Caco-2 (cell line): ENCODE measurements around the gene AGRN. TPM values are rescaled to one million over a fixed set of nuclear protein-coding genes. Genes with fewer than 3 reads are reported as not detected.

Source experiments
- BruUV-seq: library from RNA; stranded (reverse); fragments of 400-500 nt; replicated peaks from 2 replicates; lab custom pipeline; 2021; lab: Mats Ljungman, UMichigan
- CTCF ChIA-PET: fragments of 300-600 bp; sonication (Branson Sonifier 250); formaldehyde crosslinking; loops from one replicate; lab custom pipeline; 2022; ENCODE audit warnings: antibody characterized with exemption; lab: Charles Lee
- POLR2A ChIA-PET: fragments of 300-600 bp; sonication (Branson Sonifier 250); formaldehyde crosslinking; loops from one replicate; lab custom pipeline; 2022; ENCODE audit warnings: antibody characterized with exemption; lab: Charles Lee
- DNase-seq, 2 experiments: peaks; one replicate each; pipeline versions ENCODE4 v3.0.0 to v3.0.0-alpha.2; 2020 to 2022
- H3K27me3 ChIP-seq: replicated peaks from 2 replicates; pipeline ENCODE4 v1.6.0; 2011; ENCODE audit warnings: low read length; ENCODE audit not compliant: control insufficient read depth, insufficient read depth
- H3K36me3 ChIP-seq: 2 replicates; pipeline ENCODE4 v1.5.1; 2011; ENCODE audit warnings: low read length; ENCODE audit not compliant: control insufficient read depth, insufficient read depth
- H3K4me1 ChIP-seq: fragments of 250-450 bp; sonication (Bioruptor Pico); 2 replicates; pipeline ENCODE4 v1.5.1; 2020; ENCODE audit warnings: mild to moderate bottlenecking
- H3K4me3 ChIP-seq: 2 replicates; pipeline ENCODE4 v1.5.1; 2011; ENCODE audit warnings: low read depth, mild to moderate bottlenecking, control low read depth, low read length
- H3K9me3 ChIP-seq: fragments of 250-450 bp; sonication (Bioruptor Pico); 2 replicates; pipeline ENCODE4 v1.5.1; 2020; ENCODE audit warnings: mild to moderate bottlenecking, moderate library complexity
- H3K27ac Mint-ChIP-seq: one replicate; pipeline ENCODE4 v1.8.0; 2022; ENCODE audit warnings: mixed read lengths; ENCODE audit not compliant: unreplicated experiment
- H3K27me3 Mint-ChIP-seq: one replicate; pipeline ENCODE4 v1.8.0; 2022; ENCODE audit warnings: mixed read lengths; ENCODE audit not compliant: insufficient read depth, unreplicated experiment
- H3K36me3 Mint-ChIP-seq: one replicate; pipeline ENCODE4 v1.8.0; 2022; ENCODE audit warnings: mild to moderate bottlenecking, mixed read lengths; ENCODE audit not compliant: insufficient read depth, unreplicated experiment
- H3K4me1 Mint-ChIP-seq: one replicate; pipeline ENCODE4 v1.8.0; 2022; ENCODE audit warnings: low read depth, mixed read lengths; ENCODE audit not compliant: unreplicated experiment
- H3K4me3 Mint-ChIP-seq: one replicate; pipeline ENCODE4 v1.8.0; 2022; ENCODE audit warnings: mild to moderate bottlenecking, moderate library complexity, mixed read lengths; ENCODE audit not compliant: unreplicated experiment
- H3K9me3 Mint-ChIP-seq: one replicate; pipeline ENCODE4 v1.8.0; 2022; ENCODE audit warnings: mixed read lengths; ENCODE audit not compliant: unreplicated experiment
- intact Hi-C: fragments of 100-400 bp; cut with micrococcal nuclease; formaldehyde crosslinking; loops from one replicate; pipeline ENCODE4 v1.10.0; 2022; ENCODE audit not compliant: unreplicated experiment
- total RNA-seq: library from RNA; stranded (reverse); gene quantifications from 2 replicates; pipeline ENCODE4 v1.2.3, GENCODE V29; 2022
- TF ChIP-seq, protein P1 (sequence below), 2 experiments: fragments of 200-600 bp in 1 of 2; IDR thresholded peaks; 1 replicate in 1 of 2; 2 replicates in 1 of 2; pipeline versions ENCODE4 v1.5.1 to v1.8.0; 2011 to 2022; ENCODE audit warnings: antibody characterized with exemption in 1 of 2, control low read depth in 1 of 2, inconsistent platforms in 1 of 2, low read depth in 1 of 2, low read length in 1 of 2, mild to moderate bottlenecking in 1 of 2, moderate library complexity in 1 of 2; ENCODE audit not compliant: insufficient read depth in 1 of 2, severe bottlenecking in 1 of 2, unreplicated experiment in 1 of 2

The AGRN gene
- total RNA-seq, 1 experiment from 2014 or later = 176 TPM

DNA sequence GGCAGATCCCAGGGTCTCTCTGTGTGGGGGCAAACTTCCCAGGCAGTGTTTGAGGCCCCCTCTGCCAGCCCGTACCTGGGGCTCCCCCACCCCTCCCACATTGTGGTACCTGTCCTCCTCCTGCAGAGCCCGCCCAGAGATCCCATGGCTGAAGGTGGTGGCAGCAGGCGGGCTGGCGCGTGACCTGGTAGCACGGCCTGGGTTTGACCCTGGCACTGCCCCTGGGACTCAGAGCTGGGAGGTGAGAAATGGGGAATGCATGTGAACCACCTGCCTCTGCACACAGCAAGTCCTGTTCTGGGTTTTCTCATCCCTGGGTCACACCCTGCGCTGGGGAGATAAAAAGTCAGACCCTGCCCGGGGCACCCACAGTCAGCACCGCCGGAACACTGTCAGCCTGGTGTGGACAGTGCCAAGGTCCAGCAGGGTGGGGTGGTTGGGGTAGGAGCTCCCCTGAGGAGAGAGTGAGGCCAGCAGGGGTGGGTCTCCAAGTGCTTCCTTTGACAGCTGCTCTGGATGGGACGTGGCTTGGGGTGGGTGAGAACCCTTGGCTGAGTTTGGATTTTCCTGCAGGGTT lies 11.8 kb downstream of the AGRN start:
- ChIA-PET POLR2A (no interaction called here), CTCF (no interaction called here)
- H3K9me3 Mint-ChIP-seq = no peaks in the 10 kb centered on the region
- H3K4me1 Mint-ChIP-seq = peaks cover 5% of the 10 kb centered on the region
- no peaks in the 10 kb centered on the region for H3K36me3 ChIP-seq
- DNase-seq = no peak
- no peaks in the 10 kb centered on the region for H3K27me3 ChIP-seq
- H3K27ac Mint-ChIP-seq = peak overlapping the region; percentile 85
- BruUV-seq = no TSS peak
- H3K4me3 ChIP-seq = no peak overlapping the region
- TF ChIP-seq, protein P1, sequence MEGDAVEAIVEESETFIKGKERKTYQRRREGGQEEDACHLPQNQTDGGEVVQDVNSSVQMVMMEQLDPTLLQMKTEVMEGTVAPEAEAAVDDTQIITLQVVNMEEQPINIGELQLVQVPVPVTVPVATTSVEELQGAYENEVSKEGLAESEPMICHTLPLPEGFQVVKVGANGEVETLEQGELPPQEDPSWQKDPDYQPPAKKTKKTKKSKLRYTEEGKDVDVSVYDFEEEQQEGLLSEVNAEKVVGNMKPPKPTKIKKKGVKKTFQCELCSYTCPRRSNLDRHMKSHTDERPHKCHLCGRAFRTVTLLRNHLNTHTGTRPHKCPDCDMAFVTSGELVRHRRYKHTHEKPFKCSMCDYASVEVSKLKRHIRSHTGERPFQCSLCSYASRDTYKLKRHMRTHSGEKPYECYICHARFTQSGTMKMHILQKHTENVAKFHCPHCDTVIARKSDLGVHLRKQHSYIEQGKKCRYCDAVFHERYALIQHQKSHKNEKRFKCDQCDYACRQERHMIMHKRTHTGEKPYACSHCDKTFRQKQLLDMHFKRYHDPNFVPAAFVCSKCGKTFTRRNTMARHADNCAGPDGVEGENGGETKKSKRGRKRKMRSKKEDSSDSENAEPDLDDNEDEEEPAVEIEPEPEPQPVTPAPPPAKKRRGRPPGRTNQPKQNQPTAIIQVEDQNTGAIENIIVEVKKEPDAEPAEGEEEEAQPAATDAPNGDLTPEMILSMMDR (IDR thresholded peaks at IDR 0.05; ENCODE audit: insufficient read depth in 1 of 2, low read depth in 1 of 2, low read length in 1 of 2, severe bottlenecking in 1 of 2, unreplicated experiment in 1 of 2) = no peak
- H3K27me3 Mint-ChIP-seq = no peaks in the 10 kb centered on the region
- intact Hi-C loops = no loop called here
- H3K36me3 Mint-ChIP-seq = peaks cover 37% of the 10 kb centered on the region
- H3K9me3 ChIP-seq = no peaks in the 10 kb centered on the region
- no peak overlapping the region for H3K4me3 Mint-ChIP-seq
- 0 out of 2 replicates have a peak, but pooled peaks cover 3% of the 10 kb centered on the region for H3K4me1 ChIP-seq

- intact Hi-C loops = no loop called here
- TF ChIP-seq, protein P1 (IDR thresholded peaks at IDR 0.05; ENCODE audit: insufficient read depth in 1 of 2, low read depth in 1 of 2, low read length in 1 of 2, severe bottlenecking in 1 of 2, unreplicated experiment in 1 of 2) = no peak
- Mint-ChIP-seq H3K4me3 (no peak overlapping the region), H3K9me3 (no peaks in the 10 kb centered on the region), H3K4me1 (peaks cover 5% of the 10 kb centered on the region), H3K27ac (peak overlapping the region; percentile 85), H3K27me3 (no peaks in the 10 kb centered on the region), H3K36me3 (peaks cover 31% of the 10 kb centered on the region)
- ChIA-PET CTCF (no interaction called here), POLR2A (no interaction called here)
- peaks cover 3% of the 10 kb centered on the region; the same call in 1 of the 2 replicates for H3K4me1 ChIP-seq
- BruUV-seq = no TSS peak
- no peaks in the 10 kb centered on the region for H3K36me3 ChIP-seq
- H3K4me3 ChIP-seq = no peak overlapping the region
- no peaks in the 10 kb centered on the region for H3K9me3 ChIP-seq
- DNase-seq = no peak
- no peaks in the 10 kb centered on the region for H3K27me3 ChIP-seq
These were observed 12.5 kb downstream of the AGRN start for GRCh38 chr1:1032424-1032823.

DNA sequence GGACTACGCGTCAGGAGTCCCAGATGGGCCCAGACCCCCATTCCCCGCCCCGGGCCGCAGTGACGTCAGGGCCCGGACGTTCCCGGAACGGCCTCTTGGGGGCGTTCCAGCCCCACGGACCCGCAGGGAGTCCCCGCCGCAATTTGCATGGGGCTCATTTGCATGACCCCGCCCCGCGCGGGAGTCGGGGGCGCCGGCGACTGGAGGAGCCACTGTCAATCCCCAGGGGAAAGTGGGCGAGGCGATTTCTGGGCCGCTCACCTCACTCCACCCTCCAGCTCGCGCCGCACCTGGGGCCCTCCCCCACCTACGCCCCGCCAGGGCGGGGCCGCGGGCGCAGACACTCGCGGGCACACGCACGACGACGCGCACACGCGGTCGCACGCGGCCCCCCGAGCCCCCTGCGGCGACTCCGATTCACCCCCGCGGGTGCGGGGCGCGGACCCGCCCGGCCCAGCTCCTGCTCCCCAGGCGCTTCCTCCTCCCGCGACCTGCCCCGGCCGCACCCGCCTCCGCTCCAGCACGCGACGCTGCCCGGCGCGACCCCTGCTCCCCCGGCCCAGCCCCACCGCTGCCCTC lies 13.2 kb downstream of the AGRN start:
- Mint-ChIP-seq H3K27ac (no peak overlapping the region), H3K27me3 (no peaks in the 10 kb centered on the region), H3K4me1 (peaks cover 5% of the 10 kb centered on the region), H3K36me3 (peaks cover 28% of the 10 kb centered on the region), H3K4me3 (no peak overlapping the region), H3K9me3 (no peaks in the 10 kb centered on the region)
- TF ChIP-seq, protein P1 (IDR thresholded peaks at IDR 0.05; ENCODE audit: insufficient read depth in 1 of 2, low read depth in 1 of 2, low read length in 1 of 2, severe bottlenecking in 1 of 2, unreplicated experiment in 1 of 2) = no peak
- BruUV-seq = no TSS peak
- no peak overlapping the region for H3K4me3 ChIP-seq
- no peaks in the 10 kb centered on the region for H3K9me3 ChIP-seq
- peaks cover 10% of the 10 kb centered on the region for H3K4me1 ChIP-seq
- CTCF ChIA-PET = no interaction called here
- no peak for DNase-seq
- intact Hi-C loops = no loop called here
- POLR2A ChIA-PET = no interaction called here
- no peaks in the 10 kb centered on the region for H3K27me3 ChIP-seq
- no peaks in the 10 kb centered on the region; the same call in 1 of the 2 replicates for H3K36me3 ChIP-seq
